H1 (cell line): Measurements from ENCODE around the gene AK8. TPM values are rescaled to one million over a fixed set of nuclear protein-coding genes. Genes with fewer than 3 reads are reported as not detected.

ENCODE experiments used
- CHD2 ChIP-seq: IDR thresholded peaks from 2 replicates; pipeline ENCODE4 v1.6.1; 2012; ENCODE audit warnings: low read length, improper control_type of control experiment
- CTCF ChIP-seq, 3 experiments: IDR thresholded peaks; 1 replicate in 2 of 3; 2 replicates in 1 of 3; pipeline versions ENCODE4 v1.5.1 to v1.6.1; 2011; ENCODE audit warnings: low read length in 3 of 3, mild to moderate bottlenecking in 3 of 3, inconsistent platforms in 2 of 3, low read depth in 1 of 3, moderate library complexity in 1 of 3; ENCODE audit not compliant: insufficient read depth in 1 of 3; ENCODE audit errors: control extremely low read depth in 1 of 3
- GTF2F1 ChIP-seq: IDR thresholded peaks from 2 replicates; pipeline ENCODE4 v1.6.1; 2012; ENCODE audit warnings: low read depth, low read length, improper control_type of control experiment, borderline replicate concordance
- SUZ12 ChIP-seq: fragments of 200-600 bp; sonication (generic); IDR thresholded peaks from 2 replicates; pipeline ENCODE4 v1.6.1; 2012; ENCODE audit warnings: mild to moderate bottlenecking, inconsistent platforms, low read length, moderate library complexity, mixed read lengths
- polyA plus RNA-seq, 7 experiments: library from polyadenylated mRNA; depleted of rRNA in 3 of 7; stranded (reverse) in 5 of 7; unstranded in 2 of 7; fragments of >200 nt in 5 of 7; fragments of 200-250 nt in 2 of 7; gene quantifications; 1 replicate in 5 of 7; 2 replicates in 1 of 7; 4 replicates in 1 of 7; pipeline versions ENCODE4 v1.2.1 to v1.2.3, GENCODE V29; 2011 to 2013; ENCODE audit warnings: missing spikeins in 2 of 7, mixed read lengths in 2 of 7
- total RNA-seq: library from RNA; stranded (reverse); fragmentation: NEBNext Ultra II Directional; extraction: Animal tissue kit (Norgen Biotek cat#: 25700); gene quantifications from 2 replicates; pipeline ENCODE4 v1.2.1, GENCODE V29; 2021

AK8 gene
- total and polyA plus RNA-seq, 2 of the 8 experiments (the other 6 are each of a cell fraction or from before 2014, with no cell fraction given) = 0.35 to 0.48 TPM

- TF ChIP-seq CTCF (IDR thresholded peaks at IDR 0.05; ENCODE audit: control extremely low read depth in 1 of 3, insufficient read depth in 1 of 3, low read depth in 1 of 3, low read length in 3 of 3) = no peak
- TF ChIP-seq CHD2 = no peak
- no peak for TF ChIP-seq GTF2F1
- TF ChIP-seq SUZ12 = no peak
Measured at GRCh38 chr9:132837501-132838286, 40.4 kb downstream of the AK8 start (continued).
